Esophagus squamous epithelium (tissue), 4 donors: Measurements from ENCODE around the gene HSPA4.

Experiments used
- CTCF ChIP-seq, 6 experiments: fragments of 450-650 bp in 4 of 6; fragments of 200-600 bp in 2 of 6; sonication (generic) in 2 of 6; IDR thresholded peaks; one replicate each; pipeline ENCODE4 v1.5.1; 2016 to 2019; ENCODE audit warnings: antibody characterized with exemption in 6 of 6, mild to moderate bottlenecking in 4 of 6, moderate library complexity in 4 of 6
- POLR2A ChIP-seq, 4 donors: fragments of 450-650 bp; IDR thresholded peaks; one replicate each; pipeline ENCODE4 v1.6.1; 2017; ENCODE audit warnings: antibody characterized with exemption in 4 of 4, mild to moderate bottlenecking in 4 of 4, moderate library complexity in 3 of 4

GRCh38 chr5:133056891-133057290, 5.1 kb downstream of the HSPA4 start:
- TF ChIP-seq CTCF (IDR thresholded peaks at IDR 0.05) (no peak), POLR2A (IDR thresholded peaks at IDR 0.05) (no peak)
